Measurements from ENCODE around the gene TFPI2.

The TFPI2 gene

DNA sequence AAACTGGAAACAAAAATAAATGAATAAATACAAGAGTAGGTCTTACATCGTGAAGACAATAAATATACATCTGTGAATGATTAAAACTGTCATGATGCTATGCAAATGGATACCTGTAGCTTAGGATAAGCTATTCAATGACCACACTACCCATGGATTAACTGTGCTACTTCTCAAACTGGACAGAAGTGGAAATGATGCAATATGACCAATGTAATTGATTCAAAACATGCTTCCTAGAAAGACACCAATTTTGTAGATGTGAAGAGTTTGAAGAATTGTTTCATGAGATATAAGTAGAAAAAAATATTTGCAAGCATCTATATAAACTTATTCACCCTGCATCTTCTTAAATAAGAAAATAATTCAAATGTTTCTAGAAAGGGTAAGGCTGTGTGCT lies 36.1 kb downstream of the TFPI2 start:
- no peak for DNase-seq (ENCODE audit: low spot score)
- in situ Hi-C loops (cut with MboI; ENCODE audit: low sequenced_read_pairs, unreplicated experiment) = no loop called here
- no peak for TF ChIP-seq CTCF (IDR thresholded peaks at IDR 0.05; ENCODE audit: borderline replicate concordance, control extremely low read depth, extremely low read depth, insufficient read depth, missing control alignments)

DNA sequence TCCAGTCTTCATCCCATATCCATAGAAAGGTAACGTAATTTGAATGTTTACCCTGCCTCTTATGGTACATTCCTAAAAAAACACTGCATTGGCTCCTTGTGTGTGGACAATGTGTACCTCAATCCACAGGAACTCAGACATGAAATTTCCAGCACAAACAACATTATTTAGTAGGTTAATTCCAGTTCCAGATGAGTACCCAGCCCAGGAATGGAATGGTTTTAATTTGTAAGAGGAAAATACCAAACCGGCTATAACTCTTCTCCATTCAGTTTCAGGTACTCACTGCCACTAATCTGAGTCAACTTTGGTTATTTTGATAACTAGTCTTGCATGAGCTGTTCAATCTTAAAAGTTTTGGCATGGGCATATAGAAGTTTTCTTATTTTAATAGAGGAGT lies 39.0 kb downstream of the TFPI2 start:
- in situ Hi-C loops (cut with MboI; ENCODE audit: low sequenced_read_pairs, unreplicated experiment) = no loop called here
- no peak for TF ChIP-seq CTCF (IDR thresholded peaks at IDR 0.05; ENCODE audit: borderline replicate concordance, control extremely low read depth, extremely low read depth, insufficient read depth, missing control alignments)
- DNase-seq (ENCODE audit: low spot score) = no peak

- DNase-seq (ENCODE audit: low spot score) = no peak
- TF ChIP-seq CTCF (IDR thresholded peaks at IDR 0.05; ENCODE audit: borderline replicate concordance, control extremely low read depth, extremely low read depth, insufficient read depth, missing control alignments) = no peak
- in situ Hi-C loops (cut with MboI; ENCODE audit: low sequenced_read_pairs, unreplicated experiment) = no loop called here
Observed at GRCh38 chr7:93843260-93843659, 47.3 kb downstream of the TFPI2 start.

DNA sequence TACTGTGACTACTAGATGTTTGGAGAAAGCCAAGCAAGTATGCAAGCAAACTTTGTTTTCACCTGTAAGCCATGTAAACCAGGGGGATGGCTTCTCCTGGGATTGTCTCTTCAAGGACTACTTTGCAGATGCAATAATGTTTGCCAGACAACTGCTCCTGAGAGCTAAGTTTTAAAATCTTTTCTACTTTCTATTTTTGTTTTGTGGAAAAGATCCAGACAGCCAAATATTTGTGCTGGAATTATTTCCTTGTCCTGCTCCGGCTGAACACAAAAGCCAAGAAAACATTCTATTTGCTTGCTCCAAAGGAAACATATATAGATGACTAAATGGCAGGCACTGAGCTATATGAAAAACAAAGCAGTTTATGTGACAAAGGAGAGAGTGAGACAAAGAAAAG lies 51.6 kb downstream of the TFPI2 start:
- DNase-seq (ENCODE audit: low spot score) = no peak
- TF ChIP-seq CTCF (IDR thresholded peaks at IDR 0.05; ENCODE audit: borderline replicate concordance, control extremely low read depth, extremely low read depth, insufficient read depth, missing control alignments) = no peak
- in situ Hi-C loops (cut with MboI; ENCODE audit: low sequenced_read_pairs, unreplicated experiment) = no loop called here

GRCh38 chr7:93837245-93837644 lies 53.3 kb downstream of the TFPI2 start:
- in situ Hi-C loops (cut with MboI; ENCODE audit: low sequenced_read_pairs, unreplicated experiment) = no loop called here
- no peak for TF ChIP-seq CTCF (IDR thresholded peaks at IDR 0.05; ENCODE audit: borderline replicate concordance, control extremely low read depth, extremely low read depth, insufficient read depth, missing control alignments)
- DNase-seq (ENCODE audit: low spot score) = no peak

DNA sequence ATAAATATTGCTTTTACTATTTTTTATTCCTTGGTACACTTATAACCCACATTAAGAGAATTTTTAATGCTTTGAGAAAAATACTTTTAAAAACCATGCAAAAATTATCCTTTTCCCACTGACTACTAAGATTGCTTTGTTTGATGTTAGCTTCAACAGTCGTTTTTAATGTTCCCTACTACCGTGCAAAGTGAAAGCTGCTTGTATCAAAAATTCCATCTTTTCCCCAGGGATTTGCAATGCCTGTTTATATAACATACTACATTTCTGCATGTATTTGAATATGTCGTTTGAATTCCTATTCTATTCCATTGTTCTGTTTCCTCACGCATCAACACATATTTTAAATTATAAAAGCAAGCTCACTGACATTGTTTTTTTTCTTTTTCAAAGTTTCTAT lies 54.4 kb downstream of the TFPI2 start:
- no peak for DNase-seq (ENCODE audit: low spot score)
- TF ChIP-seq CTCF (IDR thresholded peaks at IDR 0.05; ENCODE audit: borderline replicate concordance, control extremely low read depth, extremely low read depth, insufficient read depth, missing control alignments) = no peak
- in situ Hi-C loops (cut with MboI; ENCODE audit: low sequenced_read_pairs, unreplicated experiment) = no loop called here

DNA sequence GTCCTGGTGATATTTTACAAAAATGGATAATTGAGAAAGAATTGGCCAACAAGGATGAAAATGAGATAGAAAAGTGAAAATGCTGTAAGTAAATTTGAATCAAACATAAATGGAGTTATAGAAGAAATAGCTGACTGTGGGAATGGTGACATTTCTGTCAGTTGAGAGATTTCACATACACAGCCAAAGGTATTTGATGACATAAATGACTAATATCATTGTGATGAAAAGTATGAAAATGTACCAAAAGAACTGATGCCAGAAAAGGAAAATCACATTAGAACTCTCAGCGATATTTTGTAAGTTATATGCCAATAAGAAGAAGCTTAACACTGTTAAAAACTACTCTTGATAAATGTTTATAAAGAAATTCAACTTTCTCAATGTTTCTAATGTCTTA lies 54.9 kb downstream of the TFPI2 start:
- no peak for TF ChIP-seq CTCF (IDR thresholded peaks at IDR 0.05; ENCODE audit: borderline replicate concordance, control extremely low read depth, extremely low read depth, insufficient read depth, missing control alignments)
- no peak for DNase-seq (ENCODE audit: low spot score)
- in situ Hi-C loops (cut with MboI; ENCODE audit: low sequenced_read_pairs, unreplicated experiment) = no loop called here
